Measurements from ENCODE around the gene KIF17. TPM values are rescaled to one million over a fixed set of nuclear protein-coding genes. Genes with fewer than 3 reads are reported as not detected.
A peak's percentile ranks its signal among the peaks of the same experiment; 100 is the strongest.
"Not testable (repeated sequence)": the region's sequence is repeated elsewhere in the genome, so short reads cannot be mapped to it uniquely, and the experiment has no call there.

The KIF17 gene
- polyA plus RNA-seq, 6 donors from 2014 or later, result not detected

DNA sequence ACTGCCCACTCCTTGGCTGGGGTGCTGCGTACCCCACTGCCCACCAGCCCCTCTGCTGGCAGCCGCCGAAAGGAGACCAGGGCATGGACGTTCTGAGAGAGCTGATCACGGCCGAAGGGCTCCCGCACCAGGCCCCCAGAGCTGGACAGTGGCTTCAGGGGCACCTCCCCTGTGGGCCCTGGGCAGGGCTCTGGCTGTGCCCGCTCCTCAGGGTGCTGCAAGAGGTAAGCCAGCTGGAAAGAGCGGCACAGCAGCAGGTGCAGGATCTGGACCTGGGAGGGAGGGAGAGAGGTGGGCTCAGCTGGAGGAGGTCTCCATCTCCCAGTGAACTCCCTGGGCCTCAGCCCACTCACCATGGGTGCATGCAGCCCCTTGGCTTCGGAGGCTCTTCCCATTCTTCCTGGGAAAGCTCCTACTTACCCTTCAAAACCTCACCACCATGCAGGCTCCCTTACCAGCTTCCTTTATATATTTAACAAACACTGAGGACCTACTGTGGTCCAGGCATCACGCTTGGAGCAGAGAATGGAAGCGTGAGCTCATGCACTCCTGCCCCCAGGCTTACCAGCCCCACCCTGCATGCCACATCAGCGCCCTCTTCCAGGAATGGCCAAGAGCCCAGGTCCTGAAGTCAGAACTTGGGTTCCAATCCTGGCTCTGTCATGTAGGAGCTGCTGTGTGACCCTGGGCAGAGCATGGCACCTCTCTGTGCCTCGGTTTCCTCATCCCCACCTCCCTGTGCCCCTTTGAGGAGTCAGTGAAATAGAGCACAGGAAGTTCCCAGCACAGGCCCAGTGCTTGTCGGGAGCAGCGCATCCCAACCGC lies 6.8 kb upstream of the KIF17 start:
- no peak overlapping the region for H3K27ac Mint-ChIP-seq
- ATAC-seq (ENCODE audit: low read depth in 2 of 2), result no peak
- no peak overlapping the region for H3K4me3 Mint-ChIP-seq
- no peaks in the 10 kb centered on the region for H3K36me3 Mint-ChIP-seq
- DNase-seq, result no peak
- H3K4me1 Mint-ChIP-seq, result peaks cover 0 to 4% (median 0%) of the 10 kb centered on the region in 3 donors
- H3K27me3 Mint-ChIP-seq, result peaks cover 10 to 38% (median 27%) of the 10 kb centered on the region in 3 donors
- no peaks in the 10 kb centered on the region for H3K9me3 Mint-ChIP-seq

DNA sequence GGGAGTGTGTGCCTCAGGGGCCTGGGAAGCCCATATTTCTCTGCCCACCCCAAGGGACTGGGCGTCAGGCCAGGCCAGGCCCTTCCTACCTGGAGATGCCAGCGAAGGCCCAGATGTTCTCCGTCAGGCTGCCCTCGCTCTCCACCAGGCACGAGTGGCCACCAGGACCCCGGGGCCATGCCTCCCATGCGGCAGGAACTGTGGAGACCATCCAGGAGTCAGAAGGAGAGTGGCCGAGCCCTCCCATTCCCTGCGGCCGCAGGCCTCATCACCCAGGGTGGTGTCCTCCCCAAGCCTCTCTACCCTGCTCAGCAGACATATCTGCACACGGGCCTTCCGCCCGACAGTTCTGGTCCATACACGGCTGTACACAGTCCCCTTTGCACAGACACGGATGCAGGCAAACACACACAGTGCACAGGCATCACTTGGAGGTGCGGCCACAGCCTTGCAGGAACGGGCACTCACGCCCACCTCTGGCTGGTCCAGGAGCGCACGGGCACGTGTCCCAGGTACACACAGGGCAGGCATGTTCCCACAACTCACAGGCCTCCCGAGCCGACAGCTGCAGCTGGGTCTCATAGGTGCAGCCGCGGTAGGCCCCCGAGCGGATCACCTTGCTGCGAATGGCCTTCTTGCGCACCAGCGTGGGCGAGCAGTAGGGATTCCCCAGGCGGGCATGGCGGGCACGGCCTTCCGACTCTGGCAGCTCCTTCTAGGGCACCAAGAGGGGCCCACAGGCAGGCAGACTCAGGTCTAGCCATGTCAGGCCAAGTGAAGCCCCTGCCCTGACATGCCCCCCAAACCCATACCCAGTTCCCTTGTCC lies 5.9 kb upstream of the KIF17 start:
- H3K4me1 Mint-ChIP-seq, result peaks cover 2 to 5% (median 3%) of the 10 kb centered on the region in 3 donors
- DNase-seq (no peak), ATAC-seq (ENCODE audit: low read depth in 2 of 2) (no peak)

DNA sequence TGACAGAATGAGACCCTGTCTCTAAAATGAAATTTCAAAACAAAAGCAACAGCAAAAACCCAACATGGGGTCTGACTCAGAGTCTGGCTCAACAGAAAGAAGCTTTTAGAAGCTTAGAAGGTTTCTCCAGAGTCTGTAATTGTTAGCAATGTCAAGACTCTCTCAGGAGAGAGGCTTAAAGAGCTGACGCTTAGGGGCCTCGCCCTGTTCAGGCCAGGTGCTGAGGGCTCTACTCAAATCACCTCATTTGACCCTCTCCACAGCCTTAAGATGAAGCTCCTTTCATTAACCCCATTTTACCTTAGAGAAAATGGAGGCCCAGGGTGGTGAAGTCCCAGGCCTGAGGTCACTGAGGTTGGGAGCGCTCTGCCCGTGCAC lies 5.3 kb upstream of the KIF17 start:
- H3K4me1 Mint-ChIP-seq, result peaks cover 6 to 7% (median 6%) of the 10 kb centered on the region in 3 donors
- DNase-seq (no peak), ATAC-seq (ENCODE audit: low read depth in 2 of 2) (no peak)
- no peaks in the 10 kb centered on the region for H3K36me3 Mint-ChIP-seq
- H3K27ac Mint-ChIP-seq, result no peak overlapping the region
- H3K9me3 Mint-ChIP-seq, result no peaks in the 10 kb centered on the region
- H3K27me3 Mint-ChIP-seq, result peaks cover 5 to 36% (median 21%) of the 10 kb centered on the region in 3 donors
- no peak overlapping the region for H3K4me3 Mint-ChIP-seq

More for the DNA sequence above, 5.9 kb upstream of the KIF17 start:
- Mint-ChIP-seq H3K27me3 (peaks cover 10 to 36% (median 23%) of the 10 kb centered on the region in 3 donors), H3K9me3 (no peaks in the 10 kb centered on the region), H3K4me3 (no peak overlapping the region), H3K36me3 (no peaks in the 10 kb centered on the region), H3K27ac (no peak overlapping the region)

DNA sequence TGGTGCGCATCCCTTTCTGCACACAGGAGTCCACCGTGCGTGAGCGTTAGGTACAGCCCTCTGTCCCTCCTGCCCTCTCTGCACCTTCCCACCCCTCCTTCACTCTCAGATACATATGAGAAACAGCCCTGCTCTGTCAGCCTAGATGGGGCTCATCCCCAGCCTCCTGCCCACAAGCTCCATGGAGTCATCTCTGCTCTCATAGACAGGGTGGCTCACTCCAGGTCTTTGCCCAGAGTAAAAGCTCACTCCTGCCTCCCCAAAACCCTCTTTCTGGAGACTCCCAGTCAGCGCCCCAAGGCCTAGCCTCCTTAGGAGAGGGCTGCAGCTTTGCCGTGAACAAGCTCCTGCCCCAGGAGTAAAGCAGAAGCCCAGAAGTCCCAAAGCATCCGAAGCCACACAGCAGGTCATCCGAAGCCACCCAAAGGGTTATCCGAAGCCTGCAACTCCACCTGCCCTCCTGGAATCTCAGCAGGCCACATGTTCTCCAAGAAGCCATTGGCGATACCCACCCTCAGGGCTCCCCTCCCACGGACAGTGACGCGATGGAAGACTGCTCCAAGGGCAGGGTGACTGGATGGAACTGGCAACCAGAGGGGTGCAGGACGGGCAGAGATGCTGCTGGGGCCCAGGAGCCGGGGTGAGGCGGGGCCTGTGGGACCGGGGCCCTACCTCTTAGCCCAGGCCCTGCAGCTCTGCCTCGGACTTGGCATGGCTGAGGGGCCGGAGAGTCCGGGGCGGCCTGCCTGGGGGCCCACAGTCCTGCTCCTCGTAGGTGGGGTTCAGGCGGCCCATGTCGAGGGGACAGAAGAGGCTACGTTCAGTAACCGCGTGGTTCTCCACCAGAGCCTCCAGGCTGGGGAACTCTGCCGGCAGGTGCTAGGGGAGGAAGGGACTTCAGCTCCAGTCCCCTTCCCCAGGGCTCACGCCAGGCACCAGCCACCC lies 3.6 kb upstream of the KIF17 start:
- DNase-seq (no peak), ATAC-seq (ENCODE audit: low read depth in 2 of 2) (no peak)
- Mint-ChIP-seq H3K36me3 (no peaks in the 10 kb centered on the region), H3K9me3 (no peaks in the 10 kb centered on the region), H3K27me3 (peaks cover 10 to 45% (median 22%) of the 10 kb centered on the region in 3 donors), H3K4me3 (peak overlapping the region in 2 of 8 donors; percentile 24 to 41), H3K27ac (no peak overlapping the region), H3K4me1 (peaks cover 4 to 14% (median 13%) of the 10 kb centered on the region in 3 donors)

DNA sequence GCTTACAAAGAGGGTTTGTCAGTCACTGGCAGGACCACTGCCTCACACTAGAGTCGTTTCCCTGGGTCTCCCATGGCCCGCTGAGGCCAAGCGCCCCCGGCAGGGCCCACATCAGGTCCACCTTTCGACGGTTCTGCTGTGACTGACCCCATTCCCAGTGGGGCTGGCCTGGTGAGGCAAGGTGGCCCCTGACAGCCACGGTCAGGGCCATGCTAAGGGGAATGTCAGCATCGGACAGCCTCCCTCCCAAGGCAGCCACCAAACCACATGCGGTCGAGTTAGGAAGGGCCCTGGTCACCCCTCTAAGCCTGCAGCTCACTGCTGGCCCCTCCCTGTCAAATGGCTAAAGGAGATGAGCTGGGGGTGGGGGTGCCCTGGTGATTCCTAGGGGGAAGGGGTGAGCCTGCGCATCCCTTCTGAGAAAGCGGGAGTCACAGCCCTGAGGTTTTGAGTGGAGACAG lies 2.9 kb upstream of the KIF17 start:
- Mint-ChIP-seq H3K36me3 (no peaks in the 10 kb centered on the region), H3K4me3 (no peak overlapping the region), H3K27ac (no peak overlapping the region), H3K4me1 (peaks cover 7 to 16% (median 16%) of the 10 kb centered on the region in 3 donors), H3K9me3 (no peaks in the 10 kb centered on the region), H3K27me3 (peaks cover 16 to 45% (median 29%) of the 10 kb centered on the region in 3 donors)
- ATAC-seq (ENCODE audit: low read depth in 2 of 2) (no peak), DNase-seq (no peak)

DNA sequence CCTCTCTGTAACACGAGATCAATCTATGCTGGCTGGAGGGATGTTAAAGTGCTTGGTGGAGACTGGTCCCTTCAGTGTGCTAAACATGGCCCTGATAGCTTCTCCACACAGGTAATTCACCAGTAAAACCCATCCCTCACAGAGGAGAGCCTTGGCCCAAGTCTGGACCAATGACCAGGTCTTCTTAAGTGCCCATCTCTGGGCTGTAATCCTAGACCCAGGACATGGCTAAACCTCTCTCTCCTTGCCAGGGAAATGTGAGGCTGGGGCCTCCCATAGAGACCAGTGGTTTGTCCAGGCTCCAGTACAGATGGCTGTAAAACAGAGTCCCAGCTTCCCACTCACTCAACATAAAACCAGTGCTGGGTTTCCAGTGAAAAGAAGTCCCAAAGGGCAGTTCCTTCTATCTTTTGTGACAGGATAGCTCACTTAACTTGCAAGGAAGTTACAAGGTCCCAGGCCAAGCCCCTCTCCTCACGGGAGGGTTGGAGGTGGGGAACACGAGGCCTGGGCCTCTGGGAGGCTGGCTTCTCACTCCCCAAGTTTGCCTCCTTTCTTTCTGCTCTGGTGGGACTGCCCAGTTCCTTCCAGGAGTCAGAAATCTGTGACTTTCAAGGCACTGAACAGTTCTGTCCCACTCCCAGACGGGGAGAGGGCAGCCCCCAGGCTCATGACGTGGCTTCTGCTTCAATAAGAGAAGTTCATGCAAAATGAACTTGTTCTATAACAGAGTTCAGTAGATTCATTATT lies 2.2 kb upstream of the KIF17 start:
- ATAC-seq (ENCODE audit: low read depth in 2 of 2), result no peak

DNA sequence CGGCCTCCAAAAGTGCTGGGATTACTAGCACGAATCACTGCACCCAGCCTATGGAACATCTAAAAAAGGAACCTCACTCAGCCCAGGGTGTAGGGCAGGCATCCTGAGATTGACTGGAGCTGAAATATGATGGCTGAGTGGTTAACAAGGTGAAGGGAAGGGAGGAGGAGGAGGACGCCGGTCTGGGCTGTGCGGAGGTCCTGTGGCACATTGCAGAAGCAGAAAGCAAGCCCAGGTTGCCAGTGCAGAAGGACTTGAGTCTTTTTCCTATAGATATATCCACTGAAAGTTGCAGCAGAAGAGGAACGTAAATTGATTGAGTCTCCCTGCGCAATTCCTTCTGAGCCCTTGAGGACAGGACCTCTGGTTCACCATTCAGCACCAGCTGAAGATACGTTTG lies 1.5 kb upstream of the KIF17 start:
- Mint-ChIP-seq H3K27me3 (peaks cover 26 to 56% (median 39%) of the 10 kb centered on the region in 3 donors), H3K9me3 (no peaks in the 10 kb centered on the region), H3K4me3 (peak overlapping the region in 6 of 8 donors; percentile 16 to 79 (median 70)), H3K4me1 (peaks cover 7 to 16% (median 16%) of the 10 kb centered on the region in 3 donors), H3K27ac (peak overlapping the region in 2 of 6 donors; percentile 67 to 70), H3K36me3 (no peaks in the 10 kb centered on the region)
- no peak for DNase-seq
- no peak for ATAC-seq (ENCODE audit: low read depth in 2 of 2)

More for the DNA sequence above, 2.2 kb upstream of the KIF17 start:
- Mint-ChIP-seq H3K4me1 (peaks cover 7 to 16% (median 16%) of the 10 kb centered on the region in 3 donors), H3K27me3 (peaks cover 22 to 52% (median 35%) of the 10 kb centered on the region in 3 donors), H3K36me3 (no peaks in the 10 kb centered on the region), H3K4me3 (peak overlapping the region in 3 of 8 donors; percentile 16 to 72 (median 50)), H3K9me3 (no peaks in the 10 kb centered on the region), H3K27ac (no peak overlapping the region)
- no peak for DNase-seq

DNA sequence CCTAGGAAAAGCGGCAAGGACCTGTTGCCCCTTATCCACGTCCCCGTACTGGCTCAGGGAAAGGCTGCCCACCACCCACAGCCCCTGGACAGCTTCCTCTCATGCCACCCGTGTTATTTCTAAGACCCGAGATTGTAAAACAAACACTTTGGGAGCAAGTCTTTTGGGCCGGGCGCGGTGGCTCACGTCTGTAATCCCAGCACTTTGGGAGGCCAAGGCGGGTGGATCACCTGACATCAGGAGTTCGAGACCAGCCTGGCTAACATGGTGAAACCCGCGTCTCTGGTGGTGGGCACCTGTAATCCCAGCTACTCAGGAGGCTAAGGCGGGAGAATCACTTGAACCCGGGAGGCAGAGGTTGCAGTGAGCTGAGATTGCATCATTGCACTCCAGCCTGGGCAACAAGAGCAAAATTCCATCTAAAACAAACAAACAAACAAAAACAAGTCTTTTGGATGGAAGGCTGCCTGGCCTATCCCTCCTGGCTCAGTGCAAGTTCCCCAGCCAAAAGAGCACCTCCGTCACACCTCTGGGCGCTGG lies 606 bp upstream of the KIF17 start:
- peaks cover 7 to 16% (median 16%) of the 10 kb centered on the region in 3 donors for H3K4me1 Mint-ChIP-seq
- H3K9me3 Mint-ChIP-seq; ATAC-seq (ENCODE audit: low read depth in 2 of 2); H3K36me3 Mint-ChIP-seq; DNase-seq: not testable (repeated sequence)
- peak overlapping the region; percentile 50 to 87 (median 78) for H3K4me3 Mint-ChIP-seq
- peaks cover 26 to 60% (median 41%) of the 10 kb centered on the region in 3 donors for H3K27me3 Mint-ChIP-seq
- H3K27ac Mint-ChIP-seq, result peak overlapping the region; percentile 44 to 89 (median 74)

DNA sequence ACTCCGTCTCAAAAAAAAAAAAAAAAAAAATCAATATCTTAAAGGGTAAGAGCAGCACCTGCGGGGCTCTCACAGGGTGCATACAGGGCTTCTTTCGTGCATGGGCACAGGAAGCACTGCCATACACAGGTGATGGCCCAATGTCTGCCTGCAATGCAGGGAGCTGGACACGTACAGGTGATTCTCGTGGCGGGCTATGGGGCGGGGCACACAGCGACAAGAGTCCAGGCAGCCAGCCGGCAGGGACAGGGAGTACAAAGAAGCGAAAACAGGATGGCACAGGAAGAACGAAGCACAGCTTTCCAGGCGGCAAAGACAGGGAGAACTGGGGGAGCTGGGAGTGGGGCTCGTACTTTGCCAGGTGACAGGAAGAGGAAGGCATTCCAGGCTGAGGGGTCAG lies 1.6 kb downstream of the KIF17 start:
- Mint-ChIP-seq H3K36me3 (no peaks in the 10 kb centered on the region), H3K4me1 (peaks cover 7 to 16% (median 16%) of the 10 kb centered on the region in 3 donors), H3K27me3 (peaks cover 26 to 54% (median 36%) of the 10 kb centered on the region in 3 donors), H3K4me3 (peak overlapping the region in 7 of 8 donors; percentile 63 to 87 (median 83)), H3K9me3 (no peaks in the 10 kb centered on the region), H3K27ac (peak overlapping the region in 5 of 6 donors; percentile 63 to 84 (median 69))
- DNase-seq, result no peak
- no peak for ATAC-seq (ENCODE audit: low read depth in 2 of 2)

DNA sequence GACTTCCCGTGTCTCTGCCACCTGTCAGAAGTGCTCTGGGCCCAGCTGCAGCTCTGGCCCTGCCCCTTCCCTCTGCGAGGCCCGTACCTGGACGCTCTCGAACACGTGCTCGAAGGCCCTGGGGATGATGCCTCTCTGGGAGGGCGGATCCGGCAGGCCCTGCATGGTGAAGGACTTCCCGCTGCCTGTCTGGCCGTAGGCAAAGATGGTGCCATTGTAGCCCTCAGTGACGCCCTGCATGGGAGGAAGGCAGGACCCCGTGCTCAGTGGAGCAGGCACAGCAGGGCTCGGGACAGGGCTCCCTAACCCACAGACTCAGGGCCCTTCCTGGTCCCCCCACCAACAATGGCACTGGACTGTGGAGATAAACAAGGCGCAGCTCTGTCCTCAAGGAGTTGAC lies 2.4 kb downstream of the KIF17 start:
- ATAC-seq (ENCODE audit: low read depth in 2 of 2) (no peak), DNase-seq (no peak)
- Mint-ChIP-seq H3K36me3 (no peaks in the 10 kb centered on the region), H3K9me3 (no peaks in the 10 kb centered on the region), H3K27ac (no peak overlapping the region), H3K4me3 (no peak overlapping the region), H3K4me1 (peaks cover 7 to 16% (median 16%) of the 10 kb centered on the region in 3 donors), H3K27me3 (peaks cover 26 to 56% (median 36%) of the 10 kb centered on the region in 3 donors)

DNA sequence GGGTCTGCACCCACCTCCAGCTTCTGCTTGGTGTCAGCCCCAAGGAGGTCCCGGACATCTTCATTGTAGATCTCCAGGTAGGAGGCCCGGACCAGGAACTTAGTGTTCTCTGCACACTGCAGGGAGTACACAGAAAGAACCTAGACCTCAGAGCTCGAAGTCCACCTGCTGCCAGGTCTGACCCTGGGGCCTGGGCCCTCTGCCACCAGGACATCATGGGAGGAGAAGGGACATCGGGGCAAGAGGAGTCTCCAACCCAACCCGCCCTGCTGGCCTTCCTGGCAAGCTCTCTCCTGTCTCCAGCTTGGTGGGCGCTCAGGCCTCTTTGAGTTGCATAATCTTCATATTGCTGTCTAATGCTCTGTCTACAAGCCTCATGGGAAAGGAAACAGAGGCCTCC lies 4.4 kb downstream of the KIF17 start:
- Mint-ChIP-seq H3K4me3 (no peak overlapping the region), H3K9me3 (no peaks in the 10 kb centered on the region), H3K27ac (no peak overlapping the region), H3K4me1 (peaks cover 3 to 13% (median 11%) of the 10 kb centered on the region in 3 donors), H3K36me3 (no peaks in the 10 kb centered on the region), H3K27me3 (peaks cover 21 to 57% (median 29%) of the 10 kb centered on the region in 3 donors)
- ATAC-seq (ENCODE audit: low read depth in 2 of 2) (no peak), DNase-seq (no peak)

DNA sequence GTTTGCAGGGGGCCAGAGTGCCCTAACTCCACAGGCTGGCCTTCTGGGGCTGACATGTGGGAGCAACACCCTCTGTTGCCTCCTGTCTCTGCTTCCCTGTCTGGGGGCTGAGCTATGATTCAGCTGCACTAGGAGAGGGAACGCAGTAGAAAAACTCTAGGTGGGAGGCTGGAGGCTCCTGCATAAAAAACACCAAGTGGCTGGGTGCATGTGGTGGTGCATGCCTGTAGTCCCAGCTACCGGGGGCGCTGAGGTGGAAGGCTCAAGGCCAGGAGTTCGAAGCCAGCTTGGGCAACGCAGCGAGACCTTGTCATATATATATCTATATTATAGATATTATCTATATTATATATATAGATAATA lies 5.6 kb downstream of the KIF17 start:
- ATAC-seq (ENCODE audit: low read depth in 2 of 2), result no peak
- Mint-ChIP-seq H3K27ac (no peak overlapping the region), H3K4me3 (no peak overlapping the region)

More for the DNA sequence above, 5.6 kb downstream of the KIF17 start:
- Mint-ChIP-seq H3K9me3 (no peaks in the 10 kb centered on the region), H3K27me3 (peaks cover 21 to 54% (median 28%) of the 10 kb centered on the region in 3 donors), H3K36me3 (no peaks in the 10 kb centered on the region), H3K4me1 (peaks cover 3 to 8% (median 7%) of the 10 kb centered on the region in 3 donors)
- DNase-seq, result no peak
